ENCODE measurements around the gene RDX.

RDX gene

DNA sequence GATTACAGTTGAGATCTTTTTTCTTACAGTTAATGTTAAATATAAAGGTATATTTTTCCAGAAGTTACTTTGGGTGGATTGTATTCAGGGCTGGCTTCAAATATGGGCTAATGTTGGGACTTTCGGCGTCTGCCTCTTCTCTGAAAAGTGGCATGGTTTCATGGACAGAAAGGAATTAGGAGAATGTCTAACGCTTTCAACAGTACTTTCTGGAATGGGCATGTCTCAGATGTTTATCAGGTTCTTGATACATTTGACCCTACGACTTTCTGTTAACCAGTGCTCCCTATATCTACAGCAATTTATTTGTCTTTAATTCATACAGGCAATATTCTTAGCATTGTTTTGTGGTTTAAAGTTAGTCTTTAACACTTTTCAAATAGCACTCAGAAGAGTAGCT, 169.5 kb downstream of the RDX start:
- DNase-seq, result no peak

DNA sequence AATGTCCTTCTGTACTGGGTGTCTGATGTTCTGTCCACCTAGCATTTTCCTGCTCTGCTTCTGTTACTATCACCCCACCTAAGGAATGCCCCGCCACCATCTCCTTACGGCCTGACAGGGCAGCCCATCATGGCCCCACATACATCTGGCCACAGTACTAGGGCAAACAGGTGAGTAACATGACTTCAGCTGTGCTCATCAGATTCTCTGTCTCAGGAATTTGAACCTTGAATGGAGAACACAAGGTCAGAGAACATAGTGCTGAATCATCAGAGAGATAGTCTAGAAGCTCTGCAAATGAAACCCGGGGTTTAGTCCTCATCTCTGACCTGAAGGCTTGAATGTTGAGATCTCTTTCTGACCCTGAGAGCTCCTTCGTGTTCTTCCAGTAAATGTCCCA, 170.8 kb downstream of the RDX start:
- DNase-seq, result no peak
